K562 (cell line): ENCODE results near the gene SLC10A3. TPM values are rescaled to one million over a fixed set of nuclear protein-coding genes. Genes with fewer than 3 reads are reported as not detected.

Source experiments
- AFF1 ChIP-seq, 2 experiments: fragments of 450-650 bp; IDR thresholded peaks; 2 replicates each; pipeline ENCODE4 v1.6.1; 2018; ENCODE audit warnings: mild to moderate bottlenecking in 2 of 2, low read depth in 1 of 2; ENCODE audit not compliant: partially characterized antibody in 2 of 2
- ARHGAP35 ChIP-seq: fragments of 450-650 bp; IDR thresholded peaks from 2 replicates; pipeline ENCODE4 v1.6.1; 2018; ENCODE audit not compliant: partially characterized antibody
- KDM5B ChIP-seq: fragments of 200-600 bp; sonication (generic); IDR thresholded peaks from 2 replicates; pipeline ENCODE4 v1.6.1; 2012; ENCODE audit warnings: low read depth, mild to moderate bottlenecking, moderate library complexity, low read length, control low read depth, inconsistent platforms; ENCODE audit not compliant: insufficient replicate concordance
- MAZ ChIP-seq, 2 experiments: fragments of 450-650 bp in 1 of 2; sonication (generic) in 1 of 2; formaldehyde crosslinking; IDR thresholded peaks in 1 of 2; conservative IDR thresholded peaks in 1 of 2; 2 replicates each; pipeline versions ENCODE4 v1.4.0 to v1.5.0; 2020; ENCODE audit warnings: mild to moderate bottlenecking in 1 of 2, missing genetic modification reagents in 1 of 2
- NCOR1 ChIP-seq: fragments of 450-650 bp; IDR thresholded peaks from 2 replicates; pipeline ENCODE4 v1.6.1; 2016; ENCODE audit warnings: mild to moderate bottlenecking, moderate library complexity
- RB1 ChIP-seq: fragments of 450-650 bp; IDR thresholded peaks from 2 replicates; pipeline ENCODE4 v1.6.1; 2017; ENCODE audit warnings: low read depth, mild to moderate bottlenecking
- SIN3A ChIP-seq, 2 experiments: fragments of 150-350 bp in 1 of 2; IDR thresholded peaks; 2 replicates each; pipeline ENCODE4 v1.6.1; 2011 to 2016; ENCODE audit warnings: borderline replicate concordance in 2 of 2, low read depth in 2 of 2, low read length in 2 of 2, mild to moderate bottlenecking in 2 of 2, moderate library complexity in 2 of 2; ENCODE audit not compliant: control insufficient read depth in 1 of 2
- TCF7L2 ChIP-seq: fragments of 150-350 bp; IDR thresholded peaks from 2 replicates; pipeline ENCODE4 v1.6.1; 2016; ENCODE audit warnings: low read depth, mild to moderate bottlenecking, low read length, moderate library complexity
- ZNF431 ChIP-seq: sonication (generic); formaldehyde crosslinking; IDR thresholded peaks from 2 replicates; pipeline ENCODE4 v1.8.0; 2022; ENCODE audit warnings: mild to moderate bottlenecking, missing genetic modification reagents
- ZNF655 ChIP-seq: fragments of 250-450 bp; sonication (Bioruptor Pico); IDR thresholded peaks from 2 replicates; pipeline ENCODE4 v1.5.0; 2021
- polyA plus RNA-seq, 8 experiments: library from polyadenylated mRNA; depleted of rRNA in 4 of 8; stranded (reverse) in 5 of 8; unstranded in 3 of 8; fragments of >200 nt; fragmentation: Nextera tagmentation in 2 of 8; fragmentation: Illumina TruSeq in 1 of 8; extraction: Ambion mirVana in 2 of 8; extraction: Trizol in 1 of 8; gene quantifications; 2 replicates each; pipeline versions ENCODE4 v1.2.1 to v1.2.3, GENCODE V29; 2011 to 2014; ENCODE audit warnings: inconsistent platforms in 1 of 8, missing spikeins in 1 of 8
- total RNA-seq, 7 experiments: library from RNA; depleted of rRNA in 6 of 7; stranded (reverse); fragments of >200 nt in 6 of 7; fragmentation: Illumina TruSeq in 2 of 7; extraction: Trizol in 2 of 7; gene quantifications; 2 replicates each; pipeline versions ENCODE4 v1.2.1 to v1.2.3, GENCODE V29; 2011 to 2021; ENCODE audit warnings: low replicate concordance in 1 of 7
- TF ChIP-seq, protein P1 (sequence below): fragments of 250-450 bp; sonication (Bioruptor Pico); IDR thresholded peaks from 2 replicates; pipeline ENCODE4 v1.4.0; 2020; ENCODE audit warnings: mild to moderate bottlenecking
- TF ChIP-seq, protein P2 (sequence below), 2 experiments: fragments of 450-650 bp in 1 of 2; IDR thresholded peaks; 2 replicates each; pipeline ENCODE4 v1.6.1; 2011 to 2017; ENCODE audit warnings: low read depth in 2 of 2, antibody characterized with exemption in 1 of 2, borderline replicate concordance in 1 of 2, low read length in 1 of 2, mild to moderate bottlenecking in 1 of 2, mixed read lengths in 1 of 2; ENCODE audit not compliant: control insufficient read depth in 1 of 2

The SLC10A3 gene
- total and polyA plus RNA-seq, 9 of the 15 experiments (the other 6 are each of a cell fraction or from before 2014, with no cell fraction given): 5.2 to 30.6 (median 16.7) TPM

- TF ChIP-seq, protein P1, sequence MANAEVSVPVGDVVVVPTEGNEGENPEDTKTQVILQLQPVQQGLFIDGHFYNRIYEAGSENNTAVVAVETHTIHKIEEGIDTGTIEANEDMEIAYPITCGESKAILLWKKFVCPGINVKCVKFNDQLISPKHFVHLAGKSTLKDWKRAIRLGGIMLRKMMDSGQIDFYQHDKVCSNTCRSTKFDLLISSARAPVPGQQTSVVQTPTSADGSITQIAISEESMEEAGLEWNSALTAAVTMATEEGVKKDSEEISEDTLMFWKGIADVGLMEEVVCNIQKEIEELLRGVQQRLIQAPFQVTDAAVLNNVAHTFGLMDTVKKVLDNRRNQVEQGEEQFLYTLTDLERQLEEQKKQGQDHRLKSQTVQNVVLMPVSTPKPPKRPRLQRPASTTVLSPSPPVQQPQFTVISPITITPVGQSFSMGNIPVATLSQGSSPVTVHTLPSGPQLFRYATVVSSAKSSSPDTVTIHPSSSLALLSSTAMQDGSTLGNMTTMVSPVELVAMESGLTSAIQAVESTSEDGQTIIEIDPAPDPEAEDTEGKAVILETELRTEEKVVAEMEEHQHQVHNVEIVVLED (CRISPR knock-in tag): peak; percentile 22
- TF ChIP-seq NCOR1 (no peak), ZNF431 (CRISPR knock-in tag) (no peak), TCF7L2 (peak; percentile 78), SIN3A (IDR thresholded peaks at IDR 0.05; ENCODE audit: borderline replicate concordance in 2 of 2, control insufficient read depth in 1 of 2, low read depth in 2 of 2, low read length in 2 of 2) (peak in 1 of 2 experiments; percentile 56; a peak in 1 of 4 replicates), RB1 (peak; percentile 77), ARHGAP35 (no peak), AFF1 (IDR thresholded peaks at IDR 0.05; ENCODE audit: low read depth in 1 of 2, partially characterized antibody in 2 of 2) (no peak), KDM5B (peak; percentile 73), ZNF655 (CRISPR knock-in tag) (no peak), MAZ (CRISPR knock-in tag; conservative IDR thresholded peaks at IDR 0.05 in 1 of 2, IDR thresholded peaks at IDR 0.05 in 1 of 2) (0 out of 4 replicates have a peak, but pooled peaks of 1 of the 2 experiments have one; percentile 14)
- TF ChIP-seq, protein P2, sequence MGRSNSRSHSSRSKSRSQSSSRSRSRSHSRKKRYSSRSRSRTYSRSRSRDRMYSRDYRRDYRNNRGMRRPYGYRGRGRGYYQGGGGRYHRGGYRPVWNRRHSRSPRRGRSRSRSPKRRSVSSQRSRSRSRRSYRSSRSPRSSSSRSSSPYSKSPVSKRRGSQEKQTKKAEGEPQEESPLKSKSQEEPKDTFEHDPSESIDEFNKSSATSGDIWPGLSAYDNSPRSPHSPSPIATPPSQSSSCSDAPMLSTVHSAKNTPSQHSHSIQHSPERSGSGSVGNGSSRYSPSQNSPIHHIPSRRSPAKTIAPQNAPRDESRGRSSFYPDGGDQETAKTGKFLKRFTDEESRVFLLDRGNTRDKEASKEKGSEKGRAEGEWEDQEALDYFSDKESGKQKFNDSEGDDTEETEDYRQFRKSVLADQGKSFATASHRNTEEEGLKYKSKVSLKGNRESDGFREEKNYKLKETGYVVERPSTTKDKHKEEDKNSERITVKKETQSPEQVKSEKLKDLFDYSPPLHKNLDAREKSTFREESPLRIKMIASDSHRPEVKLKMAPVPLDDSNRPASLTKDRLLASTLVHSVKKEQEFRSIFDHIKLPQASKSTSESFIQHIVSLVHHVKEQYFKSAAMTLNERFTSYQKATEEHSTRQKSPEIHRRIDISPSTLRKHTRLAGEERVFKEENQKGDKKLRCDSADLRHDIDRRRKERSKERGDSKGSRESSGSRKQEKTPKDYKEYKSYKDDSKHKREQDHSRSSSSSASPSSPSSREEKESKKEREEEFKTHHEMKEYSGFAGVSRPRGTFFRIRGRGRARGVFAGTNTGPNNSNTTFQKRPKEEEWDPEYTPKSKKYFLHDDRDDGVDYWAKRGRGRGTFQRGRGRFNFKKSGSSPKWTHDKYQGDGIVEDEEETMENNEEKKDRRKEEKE (IDR thresholded peaks at IDR 0.05; ENCODE audit: borderline replicate concordance in 1 of 2, control insufficient read depth in 1 of 2, low read depth in 2 of 2, low read length in 1 of 2): no peak
These were observed 32.1 kb downstream of the SLC10A3 start, which contains the start of gene PLXNA3 (continued) for GRCh38 chrX:154458116-154458953.
